ES-I3 (cell line): ENCODE measurements around the gene CEP83.
"Not testable (repeated sequence)": the region's sequence is repeated elsewhere in the genome, so short reads cannot be mapped to it uniquely, and the experiment has no call there.

Experiments used
- H3K36me3 ChIP-seq: 2 replicates; pipeline ENCODE4 v1.6.1; 2013; ENCODE audit warnings: mild to moderate bottlenecking, low read length, control low read depth, moderate library complexity; ENCODE audit not compliant: insufficient read depth
- H3K4me1 ChIP-seq: 2 replicates; pipeline ENCODE4 v1.6.1; 2013; ENCODE audit warnings: mild to moderate bottlenecking, control low read depth, low read length; ENCODE audit not compliant: insufficient read depth
- H3K9ac ChIP-seq: 2 replicates; pipeline ENCODE4 v1.6.1; 2013; ENCODE audit warnings: low read depth, mild to moderate bottlenecking, low read length, moderate library complexity
- H3K9me3 ChIP-seq: 2 replicates; pipeline ENCODE4 v1.6.1; 2013; ENCODE audit warnings: mild to moderate bottlenecking, low read length, moderate library complexity; ENCODE audit not compliant: control insufficient read depth, insufficient read depth

CEP83 gene

DNA sequence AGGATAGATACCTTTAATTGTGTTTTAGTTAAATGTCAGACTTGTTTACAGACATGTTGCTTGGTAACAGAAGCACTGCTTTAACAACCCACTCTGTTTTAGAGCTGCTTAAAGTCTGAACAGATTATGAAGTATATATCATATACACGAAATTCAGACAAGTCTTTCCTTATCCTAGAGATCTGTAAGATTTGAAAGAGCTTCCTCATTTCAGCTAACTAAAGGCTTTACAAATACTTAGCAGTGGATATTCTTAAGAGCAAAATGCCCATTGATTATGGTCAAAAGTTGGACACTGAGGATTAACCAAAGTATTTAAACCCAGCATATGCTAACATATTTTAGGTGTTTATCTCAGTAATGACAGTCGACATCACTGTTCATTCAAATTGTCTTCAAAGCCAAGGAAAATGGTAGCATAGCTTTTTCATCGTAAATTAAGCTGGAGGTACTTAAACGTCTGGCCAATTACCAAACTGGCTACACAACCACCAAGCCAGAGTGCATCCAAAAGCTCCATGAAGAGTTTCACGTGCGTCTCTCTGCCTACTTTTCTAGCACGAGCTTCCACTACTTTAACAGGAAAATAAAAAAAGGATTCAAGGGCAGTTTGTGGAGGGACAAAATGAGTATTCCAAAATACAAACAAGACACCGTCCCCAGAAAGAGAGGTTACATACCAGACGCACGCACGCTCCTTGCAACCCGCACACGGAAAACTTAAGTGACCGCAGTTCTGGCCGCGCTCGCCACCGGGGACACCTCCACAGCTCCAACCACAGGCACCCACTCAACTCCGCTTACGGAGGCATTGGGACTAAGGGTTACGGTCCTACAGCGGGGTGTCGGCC, 565 bp downstream of the CEP83 start:
- Histone ChIP-seq H3K4me1 (no peaks in the 10 kb centered on the region), H3K9ac (peak overlapping the region; percentile 98), H3K36me3 (0 out of 2 replicates have a peak, but pooled peaks cover 2% of the 10 kb centered on the region), H3K9me3 (no peaks in the 10 kb centered on the region)

DNA sequence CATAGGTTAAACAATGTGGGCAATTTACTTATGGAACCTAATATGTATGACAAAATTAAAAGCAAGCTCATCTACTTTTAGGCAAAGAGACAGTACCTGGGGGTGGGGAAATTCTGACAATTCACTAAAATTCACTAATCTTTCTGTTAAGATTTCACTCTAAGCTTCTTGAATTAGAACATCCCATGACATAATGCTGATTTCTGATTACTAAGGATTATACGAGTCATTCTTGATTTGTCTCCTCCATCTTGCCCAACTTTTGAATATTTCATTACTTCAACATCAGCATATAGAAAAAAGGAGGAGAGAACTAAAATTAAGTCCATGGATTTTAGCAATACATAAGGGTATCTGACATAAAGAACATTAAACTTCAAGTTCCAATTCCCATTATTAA, 2.4 kb downstream of the CEP83 start:
- Histone ChIP-seq H3K36me3 (0 out of 2 replicates have a peak, but pooled peaks cover 2% of the 10 kb centered on the region), H3K9ac (no peak overlapping the region)

DNA sequence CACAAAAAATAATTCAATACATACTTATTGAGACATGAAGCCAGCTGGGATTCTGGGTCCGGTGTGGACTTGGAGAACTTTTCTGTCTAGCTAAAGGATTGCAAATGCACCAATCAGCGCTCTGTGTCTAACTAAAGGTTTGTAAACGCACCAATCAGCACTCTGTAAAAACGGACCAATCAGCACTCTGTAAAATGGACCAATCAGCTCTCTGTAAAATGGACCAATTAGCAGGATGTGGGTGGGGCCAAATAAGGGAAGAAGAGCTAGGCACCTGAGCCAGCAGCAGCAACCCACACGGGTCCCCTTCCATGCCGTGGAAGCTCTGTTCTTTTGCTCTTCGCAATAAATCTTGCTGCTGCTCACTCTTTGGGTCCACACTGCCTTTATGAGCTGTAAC, 5.3 kb downstream of the CEP83 start:
- H3K9ac ChIP-seq, H3K9me3 ChIP-seq, H3K4me1 ChIP-seq, H3K36me3 ChIP-seq: not testable (repeated sequence)

More for the DNA sequence above, 2.4 kb downstream of the CEP83 start:
- Histone ChIP-seq H3K9me3 (no peaks in the 10 kb centered on the region), H3K4me1 (no peaks in the 10 kb centered on the region)

DNA sequence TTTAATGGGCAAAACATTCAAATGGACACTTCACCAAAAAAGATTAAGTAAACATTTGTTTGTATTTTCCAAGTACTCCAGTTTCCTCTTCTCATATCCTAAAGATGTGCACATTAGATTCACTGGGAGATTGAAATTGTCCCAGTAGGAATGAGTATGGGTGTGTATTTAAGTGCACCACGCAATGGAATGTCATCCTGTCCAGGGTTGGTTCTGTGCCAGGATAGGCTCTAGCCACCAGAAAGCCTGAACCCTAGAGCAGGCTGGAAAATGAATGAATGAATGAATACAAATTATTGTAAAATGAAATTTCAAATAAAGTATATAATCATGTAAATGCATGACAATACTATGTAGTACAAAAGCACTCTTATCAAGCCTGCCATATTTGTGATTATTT, 14.0 kb downstream of the CEP83 start:
- Histone ChIP-seq H3K36me3 (no peaks in the 10 kb centered on the region), H3K9me3 (no peaks in the 10 kb centered on the region; the same call in 1 of the 2 replicates), H3K9ac (no peak overlapping the region), H3K4me1 (no peaks in the 10 kb centered on the region)

DNA sequence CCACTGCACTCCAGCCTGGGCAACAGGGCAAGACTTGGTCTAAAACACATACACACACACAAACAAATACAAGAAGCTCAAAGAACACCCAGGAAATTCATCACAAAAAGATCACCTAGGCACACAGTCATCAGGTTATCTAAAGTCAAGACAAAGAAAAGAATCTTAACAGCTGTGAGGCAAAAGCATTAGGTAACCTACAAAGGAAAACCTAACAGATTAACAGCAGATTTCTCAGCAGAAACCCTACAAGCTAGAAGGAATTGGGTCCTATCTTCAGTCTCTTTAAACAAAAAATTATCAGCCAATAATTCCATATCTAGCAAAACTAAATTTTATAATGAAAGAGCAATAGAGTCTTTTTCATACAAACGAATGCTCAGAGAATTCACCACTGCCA, 22.4 kb downstream of the CEP83 start:
- H3K36me3 ChIP-seq, result no peaks in the 10 kb centered on the region
- 0 out of 2 replicates have a peak, but pooled peaks cover 4% of the 10 kb centered on the region for H3K4me1 ChIP-seq
- no peak overlapping the region for H3K9ac ChIP-seq
- H3K9me3 ChIP-seq, result peaks cover 5% of the 10 kb centered on the region; the same call in 1 of the 2 replicates

DNA sequence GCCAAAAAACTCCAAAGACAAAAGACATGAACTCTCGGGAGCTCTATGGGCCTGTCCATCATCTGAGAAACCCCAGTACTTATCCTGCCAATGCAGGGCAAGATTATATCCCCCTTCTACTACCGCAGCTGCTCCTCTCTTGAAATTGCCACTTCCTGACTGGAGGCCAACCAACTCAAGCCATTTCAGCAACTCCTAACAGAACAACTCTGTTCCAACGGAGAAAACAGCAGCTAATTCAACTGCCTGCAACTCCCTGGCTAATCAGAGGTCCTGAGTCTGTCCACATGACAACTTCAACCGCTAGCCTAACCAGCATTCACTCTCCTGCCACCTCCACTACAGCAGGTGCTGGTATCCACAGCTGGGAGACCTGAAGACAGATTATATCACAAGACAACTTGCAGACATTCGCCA, 24.1 kb downstream of the CEP83 start:
- Histone ChIP-seq H3K9ac (no peak overlapping the region), H3K36me3 (no peaks in the 10 kb centered on the region), H3K4me1 (0 out of 2 replicates have a peak, but pooled peaks cover 4% of the 10 kb centered on the region), H3K9me3 (peaks cover 9% of the 10 kb centered on the region; the same call in 1 of the 2 replicates)

DNA sequence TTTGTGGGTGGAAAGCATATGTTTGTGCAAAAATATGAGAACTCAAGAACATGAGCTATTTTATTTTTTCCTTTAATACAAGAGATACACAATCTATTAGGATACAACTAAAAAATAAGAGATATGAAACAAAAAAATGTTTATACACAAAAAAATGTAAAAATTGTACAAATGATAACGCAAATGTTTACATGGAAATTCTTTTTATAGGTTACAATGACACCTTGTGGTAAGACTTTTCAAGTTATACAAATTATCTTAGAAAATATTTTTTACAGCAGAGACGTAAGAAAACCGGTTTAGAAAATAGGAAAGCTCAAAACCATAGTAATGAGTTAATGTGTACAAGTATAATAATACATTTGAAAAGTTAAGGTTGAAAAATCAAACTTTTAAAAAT, 25.5 kb downstream of the CEP83 start:
- Histone ChIP-seq H3K9me3 (peaks cover 7% of the 10 kb centered on the region; the same call in 1 of the 2 replicates), H3K4me1 (0 out of 2 replicates have a peak, but pooled peaks cover 4% of the 10 kb centered on the region), H3K9ac (no peak overlapping the region), H3K36me3 (no peaks in the 10 kb centered on the region)

DNA sequence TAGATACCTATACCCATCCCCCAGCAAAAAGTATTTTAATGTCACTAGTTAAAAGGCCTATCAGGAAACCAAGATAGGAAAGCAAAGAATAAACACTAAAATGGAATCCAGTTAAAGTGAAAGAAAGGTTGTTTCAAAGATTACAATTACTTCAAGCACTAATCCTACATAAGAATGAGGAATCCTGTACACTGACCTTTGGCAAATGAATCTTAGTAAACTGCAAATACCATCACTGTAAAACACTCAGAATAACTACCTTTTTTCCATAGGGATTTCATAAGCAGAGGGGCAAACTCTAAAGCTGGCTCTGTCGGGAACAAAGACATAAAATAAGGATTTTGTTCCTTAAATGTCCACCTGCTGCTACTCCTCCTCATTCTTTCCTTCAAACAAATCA, 25.9 kb downstream of the CEP83 start:
- Histone ChIP-seq H3K9me3 (peaks cover 4% of the 10 kb centered on the region; the same call in 1 of the 2 replicates), H3K9ac (no peak overlapping the region), H3K36me3 (no peaks in the 10 kb centered on the region), H3K4me1 (0 out of 2 replicates have a peak, but pooled peaks cover 4% of the 10 kb centered on the region)

DNA sequence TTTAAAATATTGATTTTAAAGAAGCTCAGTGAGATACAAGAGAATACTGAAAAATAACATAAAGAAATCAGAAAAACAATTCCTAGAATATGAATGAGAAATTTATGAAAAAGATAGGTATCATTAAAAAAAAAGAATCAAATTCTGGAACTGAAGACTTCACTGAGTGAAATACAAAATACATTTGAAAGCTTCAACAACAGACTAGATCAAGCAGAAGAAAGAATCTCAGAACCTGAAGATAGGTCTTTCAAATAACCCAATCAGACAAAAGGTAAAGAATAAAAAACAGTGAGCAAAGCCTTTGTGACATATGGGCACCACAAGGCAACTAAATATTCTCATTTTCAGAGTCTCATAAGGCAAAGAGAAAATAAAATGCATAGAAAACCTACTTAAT, 29.4 kb downstream of the CEP83 start:
- no peak overlapping the region for H3K9ac ChIP-seq
- peaks cover 9% of the 10 kb centered on the region; the same call in 1 of the 2 replicates for H3K9me3 ChIP-seq
- H3K4me1 ChIP-seq, result peaks cover 20% of the 10 kb centered on the region
- H3K36me3 ChIP-seq, result no peaks in the 10 kb centered on the region

DNA sequence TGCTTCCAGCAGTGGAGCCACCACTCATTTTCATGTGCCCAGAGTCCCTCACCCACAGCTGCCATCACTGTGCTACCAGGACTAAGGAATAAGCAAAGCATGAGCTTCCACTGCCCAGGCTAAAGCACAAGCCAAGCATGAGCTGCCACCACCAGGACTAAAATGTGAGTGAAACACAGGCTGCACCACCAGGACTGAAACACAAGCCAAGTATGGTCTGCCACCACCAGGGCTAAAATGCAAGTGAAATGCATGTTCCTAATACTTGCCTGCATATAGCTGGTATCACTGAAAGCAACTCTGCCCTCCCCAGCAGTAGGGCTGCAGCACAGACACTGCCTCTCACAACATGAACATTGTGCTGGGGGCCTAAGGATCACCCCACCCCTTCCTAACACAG, 30.0 kb downstream of the CEP83 start:
- H3K4me1 ChIP-seq, result peaks cover 20% of the 10 kb centered on the region
- H3K36me3 ChIP-seq, result no peaks in the 10 kb centered on the region
- no peak overlapping the region for H3K9ac ChIP-seq
- peaks cover 13% of the 10 kb centered on the region; the same call in 1 of the 2 replicates for H3K9me3 ChIP-seq

DNA sequence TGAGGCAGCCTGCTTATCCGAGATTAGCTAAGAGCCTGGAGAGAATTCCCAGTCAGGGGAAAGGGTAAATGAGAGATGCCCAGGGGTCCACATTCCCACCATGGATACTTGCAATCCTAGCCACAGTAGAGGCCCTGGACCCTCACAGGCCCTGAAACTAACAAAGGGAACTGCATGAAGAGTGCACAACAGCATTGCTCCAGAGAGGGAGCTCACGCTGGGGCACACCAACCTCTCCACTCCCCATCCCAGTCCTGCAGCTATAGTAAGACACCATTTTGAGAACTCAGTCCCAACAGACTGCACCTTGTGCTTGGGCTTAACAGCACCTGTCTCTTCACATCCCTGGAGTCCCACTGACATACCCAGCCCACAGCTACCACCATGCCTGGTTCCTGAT, 30.5 kb downstream of the CEP83 start:
- H3K36me3 ChIP-seq, result no peaks in the 10 kb centered on the region
- H3K9ac ChIP-seq, result no peak overlapping the region
- H3K4me1 ChIP-seq, result peaks cover 20% of the 10 kb centered on the region
- H3K9me3 ChIP-seq, result peaks cover 16% of the 10 kb centered on the region

DNA sequence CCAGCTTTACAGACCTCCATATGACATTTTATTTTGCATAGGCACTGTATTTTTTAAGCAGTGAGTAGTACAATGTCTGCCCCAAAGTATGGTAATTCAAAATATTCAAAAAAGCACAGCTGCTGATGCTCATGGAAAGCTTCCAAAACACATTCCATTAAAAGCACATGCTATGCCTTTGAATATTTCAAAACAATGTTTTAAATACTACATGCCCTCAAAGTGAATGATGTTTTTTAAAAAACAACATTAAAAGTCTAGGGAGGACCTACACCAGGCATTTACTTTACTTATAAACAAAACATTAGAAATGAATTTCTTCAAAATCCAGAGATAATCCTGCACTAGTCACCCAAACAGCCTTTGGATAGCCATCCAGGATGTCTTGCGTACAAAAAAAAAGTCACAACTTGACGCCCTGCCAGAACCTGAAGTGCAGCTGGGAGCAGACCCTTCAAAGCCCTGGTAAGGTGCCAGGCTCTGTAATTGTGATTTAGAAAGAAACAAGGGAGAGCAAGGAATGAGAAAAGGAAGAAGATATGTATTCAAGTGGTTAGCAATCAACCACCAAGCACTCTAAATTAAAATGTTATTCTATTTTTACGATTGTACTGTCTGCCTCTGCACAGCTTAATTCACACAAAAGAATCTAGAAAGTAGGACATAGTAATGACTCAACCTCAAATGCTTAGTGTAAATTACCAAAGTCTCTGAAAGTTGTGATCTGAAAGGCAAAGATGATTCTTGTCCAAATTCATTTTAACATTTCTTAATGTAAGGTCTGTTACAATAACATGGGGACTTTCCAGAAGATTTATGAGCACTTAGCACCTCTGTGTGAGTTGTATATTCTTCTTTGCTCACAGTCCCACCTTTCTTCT, 31.9 kb downstream of the CEP83 start:
- Histone ChIP-seq H3K4me1 (peaks cover 20% of the 10 kb centered on the region), H3K36me3 (no peaks in the 10 kb centered on the region), H3K9me3 (peaks cover 26% of the 10 kb centered on the region), H3K9ac (no peak overlapping the region)

DNA sequence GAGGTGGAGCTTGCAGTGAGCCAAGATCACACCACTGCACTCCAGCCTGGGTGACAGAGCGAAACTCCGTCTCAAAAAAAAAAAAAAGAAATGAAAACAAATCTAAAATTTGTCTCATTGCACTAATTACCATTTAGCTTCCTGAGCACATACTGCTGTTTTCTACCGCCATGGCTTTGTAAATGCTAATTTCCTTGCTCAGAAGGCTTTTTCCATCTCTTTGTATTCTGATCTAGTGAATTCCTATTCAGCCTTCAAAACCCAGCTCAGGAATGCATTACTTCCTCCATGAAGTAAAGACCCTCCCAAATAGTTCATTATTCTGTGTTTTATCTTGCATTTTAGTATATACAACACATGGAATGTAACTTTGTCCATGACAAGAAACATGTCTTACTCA, 33.6 kb downstream of the CEP83 start:
- H3K36me3 ChIP-seq, result no peaks in the 10 kb centered on the region
- peaks cover 20% of the 10 kb centered on the region for H3K4me1 ChIP-seq
- H3K9me3 ChIP-seq, result peaks cover 42% of the 10 kb centered on the region
- H3K9ac ChIP-seq, result no peak overlapping the region

DNA sequence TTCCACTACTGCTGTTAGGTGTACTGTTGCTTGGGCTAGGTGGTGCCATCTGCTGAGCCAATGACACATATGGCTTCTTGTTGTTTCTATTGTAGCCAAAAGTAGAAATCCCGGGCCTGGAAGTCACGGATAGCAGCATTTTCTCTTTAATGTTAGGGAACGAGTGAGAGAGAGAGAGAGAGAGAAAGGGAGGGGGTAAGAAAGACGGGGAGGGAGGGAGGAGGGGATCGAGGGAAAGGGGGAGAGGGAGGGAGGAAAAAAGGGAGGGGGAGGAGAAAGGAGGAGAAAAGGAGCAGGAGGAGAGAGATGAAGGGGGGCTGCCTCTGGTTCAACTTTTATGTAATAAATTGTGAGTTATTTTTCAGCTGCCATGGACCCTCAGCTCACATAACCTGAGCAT, 34.8 kb downstream of the CEP83 start:
- peaks cover 20% of the 10 kb centered on the region for H3K4me1 ChIP-seq
- H3K36me3 ChIP-seq, result not testable (repeated sequence)
- H3K9ac ChIP-seq, result peak overlapping the region; percentile 20; the same call in 1 of the 2 replicates
- H3K9me3 ChIP-seq, result peaks cover 40% of the 10 kb centered on the region
